ENCODE data around the gene UQCRH. TPM values are rescaled to one million over a fixed set of nuclear protein-coding genes. Genes with fewer than 3 reads are reported as not detected.

The UQCRH gene
- total RNA-seq, result 324 and 472 TPM in 2 replicates

GRCh38 chr1:46303038-46303871 is at the start of gene UQCRH, which contains the start of gene LRRC41:
Gene UQCRH, plus strand, starts transcription at chr1:46303698. Its CDS starts 69 bp downstream, at chr1:46303767.
Gene LRRC41, minus strand, starts transcription at chr1:46303616. Its CDS starts 294 bp downstream, at chr1:46303322.

GRCh38 chr1:46340404-46341221 is 37.1 kb downstream of the UQCRH start, which contains the start of gene NSUN4:
Gene NSUN4, plus strand, starts transcription at chr1:46340807. Its CDS starts 20 bp downstream, at chr1:46340827.

Other genes with a start within 250 kb of the UQCRH start
- 14.6 and 15.3 TPM in 2 replicates for gene PIK3R3, start 171.1 kb upstream of the UQCRH start, total RNA-seq
- 0.91 and 2.2 TPM in 2 replicates for gene TSPAN1, start 128.6 kb upstream of the UQCRH start, total RNA-seq
- gene P3R3URF, start 127.2 kb upstream of the UQCRH start, total RNA-seq, result not detected in 2 replicates
- gene POMGNT1, start 105.3 kb upstream of the UQCRH start, total RNA-seq, result 41.6 and 49.8 TPM in 2 replicates
- gene LURAP1, start 100.4 kb upstream of the UQCRH start, total RNA-seq, result 6.1 and 7.9 TPM in 2 replicates
- gene RAD54L, start 55.9 kb upstream of the UQCRH start, total RNA-seq, result 1.4 and 2.6 TPM in 2 replicates
- 92.9 and 98.0 TPM in 2 replicates for gene LRRC41, start 82 bp upstream of the UQCRH start, total RNA-seq
- gene NSUN4, start 37.1 kb downstream of the UQCRH start, total RNA-seq, result 17.2 and 20.9 TPM in 2 replicates
- gene FAAH, start 90.6 kb downstream of the UQCRH start, total RNA-seq, result 3.1 and 3.7 TPM in 2 replicates
- not detected in 2 replicates for gene DMBX1, start 186.1 kb downstream of the UQCRH start, total RNA-seq
- not detected in 2 replicates for gene KNCN, start 247.9 kb downstream of the UQCRH start, total RNA-seq